Hepatocyte (in vitro differentiated cells): ENCODE data around the gene MINDY4. TPM values are rescaled to one million over a fixed set of nuclear protein-coding genes. Genes with fewer than 3 reads are reported as not detected.

Experiments
- DNase-seq: peaks from one replicate; pipeline ENCODE4 v3.0.0-alpha.2; 2016; ENCODE audit warnings: low spot score
- H2AFZ ChIP-seq: fragments of 200-600 bp; sonication (generic); 2 replicates; pipeline ENCODE4 v1.6.0; 2016; ENCODE audit warnings: antibody characterized with exemption, mild to moderate bottlenecking
- H3K27ac ChIP-seq: fragments of 200-600 bp; sonication (generic); 2 replicates; pipeline ENCODE4 v1.5.1; 2016; ENCODE audit warnings: mild to moderate bottlenecking
- H3K27me3 ChIP-seq: fragments of 200-600 bp; sonication (generic); 2 replicates; pipeline ENCODE4 v1.6.1; 2016
- H3K36me3 ChIP-seq: fragments of 200-600 bp; sonication (generic); replicated peaks from 2 replicates; pipeline ENCODE4 v1.5.1; 2016; ENCODE audit warnings: low read depth; ENCODE audit not compliant: insufficient read depth
- H3K4me1 ChIP-seq: fragments of 200-600 bp; sonication (generic); 2 replicates; pipeline ENCODE4 v1.5.1; 2016; ENCODE audit warnings: mild to moderate bottlenecking, moderate library complexity; ENCODE audit not compliant: insufficient read depth
- H3K4me2 ChIP-seq: fragments of 200-600 bp; sonication (generic); 2 replicates; pipeline ENCODE4 v1.6.0; 2016
- H3K4me3 ChIP-seq: fragments of 200-600 bp; sonication (generic); 2 replicates; pipeline ENCODE4 v1.5.1; 2016; ENCODE audit warnings: mild to moderate bottlenecking
- H3K79me2 ChIP-seq: fragments of 200-600 bp; sonication (generic); 2 replicates; pipeline ENCODE4 v1.6.0; 2017; ENCODE audit warnings: mild to moderate bottlenecking
- H3K9me2 ChIP-seq: fragments of 200-600 bp; sonication (generic); replicated peaks from 2 replicates; pipeline ENCODE4 v1.6.0; 2017; ENCODE audit warnings: mild to moderate bottlenecking; ENCODE audit not compliant: insufficient read depth
- H3K9me3 ChIP-seq: fragments of 200-600 bp; sonication (generic); 2 replicates; pipeline ENCODE4 v1.5.1; 2016; ENCODE audit warnings: low read depth, mild to moderate bottlenecking
- H4K20me1 ChIP-seq: fragments of 200-600 bp; sonication (generic); 2 replicates; pipeline ENCODE4 v1.6.0; 2016; ENCODE audit warnings: mild to moderate bottlenecking; ENCODE audit not compliant: insufficient read depth, poor library complexity, severe bottlenecking
- CTCF ChIP-seq: fragments of 200-600 bp; sonication (generic); IDR thresholded peaks from 2 replicates; pipeline ENCODE4 v1.5.1; 2016; ENCODE audit warnings: antibody characterized with exemption, mild to moderate bottlenecking; ENCODE audit not compliant: poor library complexity
- EZH2 ChIP-seq: fragments of 200-600 bp; sonication (generic); IDR thresholded peaks from 2 replicates; pipeline ENCODE4 v1.6.1; 2016; ENCODE audit warnings: antibody characterized with exemption, mild to moderate bottlenecking, borderline replicate concordance
- EZH2phosphoT487 ChIP-seq: fragments of 200-600 bp; sonication (generic); IDR thresholded peaks from one replicate; pipeline ENCODE4 v1.6.1; 2018; ENCODE audit warnings: antibody characterized with exemption, mild to moderate bottlenecking, low read depth, moderate library complexity; ENCODE audit not compliant: unreplicated experiment, severe bottlenecking
- WGBS: methylation state at CpG from one replicate; pipeline ENCODE4 v1.1.6; 2016; ENCODE audit warnings: low lambda C conversion rate; ENCODE audit errors: missing lambda C conversion rate; 5-methylcytosine and 5-hydroxymethylcytosine counted together
- polyA plus RNA-seq: library from polyadenylated mRNA; unstranded; fragments of >200 nt; fragmentation: Nextera tagmentation; extraction: Ambion mirVana; gene quantifications from 2 replicates; pipeline ENCODE4 v1.2.1, GENCODE V29; 2016
- total RNA-seq: library from RNA; depleted of rRNA; stranded (reverse); fragments of >200 nt; gene quantifications from 2 replicates; pipeline ENCODE4 v1.2.3, GENCODE V29; 2014

Gene MINDY4
- total and polyA plus RNA-seq, 2 experiments from 2014 or later: 4.4 to 6.3 TPM

- no peak overlapping the region for H3K4me3 ChIP-seq
- WGBS: 94% methylated on average over 9 of the region's 9 CpGs
- no peaks in the 10 kb centered on the region for H3K4me1 ChIP-seq
- H3K27me3 ChIP-seq: no peaks in the 10 kb centered on the region
- no peaks in the 10 kb centered on the region for H3K9me2 ChIP-seq
- DNase-seq: no peak
- TF ChIP-seq EZH2phosphoT487: no peak
- TF ChIP-seq CTCF: no peak
- no peak for TF ChIP-seq EZH2
- H3K9me3 ChIP-seq: no peaks in the 10 kb centered on the region
- H3K27ac ChIP-seq: no peak overlapping the region
- H2AFZ ChIP-seq: no peak overlapping the region
- no peak overlapping the region for H3K4me2 ChIP-seq
- no peaks in the 10 kb centered on the region for H3K79me2 ChIP-seq
- no peaks in the 10 kb centered on the region for H4K20me1 ChIP-seq
- H3K36me3 ChIP-seq: no peaks in the 10 kb centered on the region
These were observed 57.4 kb downstream of the MINDY4 start for GRCh38 chr7:30828591-30828990.

GRCh38 chr7:30829471-30829870 is 58.3 kb downstream of the MINDY4 start:
- H3K9me3 ChIP-seq: no peaks in the 10 kb centered on the region
- no peak overlapping the region for H3K27ac ChIP-seq
- H3K4me2 ChIP-seq: no peak overlapping the region
- H3K9me2 ChIP-seq: no peaks in the 10 kb centered on the region
- no peaks in the 10 kb centered on the region for H3K4me1 ChIP-seq
- 62% methylated on average over 2 of the region's 2 CpGs for WGBS
- H3K79me2 ChIP-seq: no peaks in the 10 kb centered on the region
- no peak for DNase-seq
- no peaks in the 10 kb centered on the region for H4K20me1 ChIP-seq
- H3K27me3 ChIP-seq: no peaks in the 10 kb centered on the region
- no peaks in the 10 kb centered on the region for H3K36me3 ChIP-seq
- H3K4me3 ChIP-seq: no peak overlapping the region
- no peak overlapping the region for H2AFZ ChIP-seq
- TF ChIP-seq EZH2phosphoT487: no peak
- TF ChIP-seq CTCF: no peak
- TF ChIP-seq EZH2: no peak

GRCh38 chr7:30831227-30831626 is 60.0 kb downstream of the MINDY4 start:
- no peak overlapping the region for H3K4me3 ChIP-seq

More at GRCh38 chr7:30831227-30831626, 60.0 kb downstream of the MINDY4 start:
- H3K27me3 ChIP-seq: no peaks in the 10 kb centered on the region
- no peaks in the 10 kb centered on the region for H4K20me1 ChIP-seq
- H3K36me3 ChIP-seq: no peaks in the 10 kb centered on the region
- H3K9me3 ChIP-seq: no peaks in the 10 kb centered on the region
- no peak overlapping the region for H3K4me2 ChIP-seq
- DNase-seq: no peak
- no peaks in the 10 kb centered on the region for H3K79me2 ChIP-seq
- TF ChIP-seq EZH2phosphoT487: no peak
- no peak for TF ChIP-seq EZH2
- no peak for TF ChIP-seq CTCF
- no peaks in the 10 kb centered on the region for H3K9me2 ChIP-seq
- no peak overlapping the region for H3K27ac ChIP-seq
- H2AFZ ChIP-seq: no peak overlapping the region
- H3K4me1 ChIP-seq: no peaks in the 10 kb centered on the region
- WGBS: 87% methylated on average over 2 of the region's 2 CpGs
